AG20443 (cell line): Measurements from ENCODE around the gene PTPRG.

Experiments
- DNase-seq: peaks from one replicate; pipeline ENCODE4 v3.0.0; 2012; ENCODE audit warnings: low spot score, mixed read lengths

Gene PTPRG

GRCh38 chr3:61589856-61590255 lies 28.5 kb downstream of the PTPRG start:
- peak; percentile 68 for DNase-seq

DNA sequence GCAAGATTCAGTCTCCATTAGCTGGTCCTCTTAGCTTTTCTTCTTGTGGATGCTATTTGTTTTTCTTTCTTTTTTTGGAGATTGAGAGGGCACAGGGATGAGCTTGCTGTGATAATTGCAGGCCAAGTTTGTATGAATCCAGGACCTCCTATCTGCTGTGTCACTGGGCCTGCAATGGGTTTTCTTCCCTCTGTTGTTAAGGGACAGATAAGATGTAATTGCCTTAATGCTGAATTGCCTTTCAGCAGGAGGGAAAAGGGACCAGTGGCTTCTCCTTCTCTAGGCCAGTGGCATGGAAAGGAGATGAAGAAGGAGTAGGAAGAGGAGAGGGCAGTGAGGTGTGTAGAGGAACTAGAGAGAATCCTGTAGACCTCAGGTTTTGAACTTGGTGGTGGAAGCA lies 29.9 kb downstream of the PTPRG start:
- no peak for DNase-seq

GRCh38 chr3:61593446-61594029 lies 32.2 kb downstream of the PTPRG start:
- DNase-seq, result no peak

DNA sequence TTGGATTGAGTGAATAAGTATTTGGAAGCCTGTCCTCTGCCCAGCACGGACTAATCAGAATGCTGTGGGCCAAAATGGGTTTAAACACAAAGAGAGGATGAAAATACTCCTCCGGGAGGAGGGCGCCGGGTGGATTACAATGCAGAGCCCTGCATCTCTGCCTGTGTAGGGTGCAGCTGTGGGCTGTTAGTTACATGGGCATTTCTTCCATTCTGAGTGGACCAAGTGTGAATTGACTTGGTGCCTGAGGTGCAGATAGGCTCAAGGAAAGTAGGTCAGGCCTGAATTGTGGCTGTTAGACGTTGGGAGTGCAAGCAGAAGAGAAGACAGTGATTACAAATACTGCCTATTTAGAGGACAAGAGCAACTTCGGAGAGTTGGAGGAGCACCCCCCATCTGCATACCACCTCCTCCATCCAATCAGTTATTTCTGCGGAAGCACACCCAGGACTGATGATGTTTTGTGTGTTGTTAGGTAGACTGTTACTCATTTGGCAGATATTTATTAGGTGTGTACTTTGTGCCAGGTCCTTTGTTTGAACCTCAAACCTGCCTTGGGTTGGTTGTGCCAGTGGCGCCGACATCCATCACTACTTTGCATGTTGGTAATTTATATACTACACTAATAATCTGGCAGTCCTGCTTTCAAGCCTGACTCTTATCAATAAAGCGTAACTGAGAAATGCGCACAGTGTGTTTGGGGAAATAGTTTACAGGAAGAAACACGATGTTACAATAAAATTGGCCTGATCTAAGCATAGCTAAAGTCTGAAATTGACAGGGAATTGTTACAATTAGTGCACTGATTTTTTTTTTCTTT lies 33.0 kb downstream of the PTPRG start:
- DNase-seq, result peak; percentile 14

DNA sequence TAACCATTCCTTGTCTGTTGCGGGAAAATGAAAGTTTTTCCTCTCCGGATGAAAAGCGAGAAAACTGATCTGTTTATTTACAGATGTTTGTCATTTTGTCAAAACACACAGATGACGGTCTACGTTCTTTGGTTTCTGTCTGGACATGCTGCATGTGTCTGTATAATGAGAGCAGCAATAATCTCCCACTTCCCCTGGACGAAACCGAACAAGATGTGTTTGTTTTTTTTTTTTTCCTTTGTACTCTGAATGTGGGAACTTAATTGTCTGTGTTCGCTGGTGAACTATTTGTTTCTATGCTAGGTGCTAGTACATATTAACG lies 33.6 kb downstream of the PTPRG start:
- no peak for DNase-seq

- DNase-seq, result peak; percentile 27
Measured at GRCh38 chr3:61595288-61595687, 33.9 kb downstream of the PTPRG start.

DNA sequence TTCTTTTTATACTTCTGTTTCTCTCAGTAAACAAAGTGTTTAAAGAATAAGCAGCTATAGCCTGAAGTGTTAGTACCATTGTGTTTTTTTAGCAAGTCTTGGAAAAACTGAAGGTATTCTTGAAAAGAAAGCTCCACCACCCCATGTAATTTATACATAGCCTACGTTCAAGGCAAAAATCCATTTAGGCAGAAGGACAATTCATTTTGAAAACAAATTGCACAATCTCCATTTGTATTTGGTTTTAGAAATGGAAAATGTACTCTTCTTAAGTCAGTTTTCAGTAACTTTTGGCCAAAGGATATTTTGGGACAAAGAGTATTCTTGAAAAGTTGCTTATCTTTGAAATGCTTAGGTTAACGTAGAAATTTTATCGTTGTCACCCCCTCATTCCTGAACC lies 34.5 kb downstream of the PTPRG start:
- no peak for DNase-seq

DNA sequence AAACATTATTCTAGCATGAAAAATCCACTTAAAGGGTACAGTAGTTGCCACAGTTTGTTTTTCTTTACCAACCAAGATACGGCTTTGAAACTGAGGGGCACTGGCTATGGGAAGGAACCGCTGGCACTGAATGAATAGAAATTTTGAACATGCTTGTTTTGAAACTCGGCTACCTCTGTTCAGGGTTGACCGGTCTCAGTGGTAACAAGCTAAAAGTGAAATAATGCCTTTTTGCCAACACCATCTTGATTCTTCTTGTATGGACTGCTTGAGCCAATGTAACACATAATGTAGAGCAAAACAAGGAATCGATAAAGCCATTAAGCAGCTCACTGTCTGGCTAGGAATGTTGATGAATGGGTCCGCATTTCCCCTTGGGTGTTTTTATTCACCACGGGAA lies 36.5 kb downstream of the PTPRG start:
- DNase-seq, result no peak

- DNase-seq, result no peak
Measured at GRCh38 chr3:61600195-61600594, 38.8 kb downstream of the PTPRG start.

DNA sequence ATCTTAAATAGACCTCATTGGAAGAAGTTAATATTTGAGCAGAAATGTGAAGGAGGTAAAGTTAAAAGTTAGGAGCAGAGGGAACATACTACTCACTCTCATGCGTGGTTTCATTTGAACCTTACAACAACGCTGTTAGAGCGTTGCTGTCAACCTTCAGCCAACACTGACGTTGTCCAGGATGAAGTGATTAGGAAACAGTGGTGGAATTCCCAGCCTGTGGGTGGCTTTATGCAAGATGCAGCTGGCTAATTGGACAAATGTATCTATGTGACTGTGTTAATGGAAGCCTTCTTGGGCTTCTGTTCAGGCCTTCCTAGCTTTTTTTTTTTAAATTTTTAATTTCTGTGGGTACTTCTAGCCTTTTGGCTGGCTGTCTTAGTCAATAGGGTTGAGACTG lies 40.5 kb downstream of the PTPRG start:
- DNase-seq, result peak; percentile 48

- no peak for DNase-seq
Measured at GRCh38 chr3:61602466-61602865, 41.1 kb downstream of the PTPRG start.

- no peak for DNase-seq
Measured at GRCh38 chr3:61605589-61606175, 44.3 kb downstream of the PTPRG start.

- DNase-seq, result no peak
Measured at GRCh38 chr3:61606196-61606595, 44.8 kb downstream of the PTPRG start.

DNA sequence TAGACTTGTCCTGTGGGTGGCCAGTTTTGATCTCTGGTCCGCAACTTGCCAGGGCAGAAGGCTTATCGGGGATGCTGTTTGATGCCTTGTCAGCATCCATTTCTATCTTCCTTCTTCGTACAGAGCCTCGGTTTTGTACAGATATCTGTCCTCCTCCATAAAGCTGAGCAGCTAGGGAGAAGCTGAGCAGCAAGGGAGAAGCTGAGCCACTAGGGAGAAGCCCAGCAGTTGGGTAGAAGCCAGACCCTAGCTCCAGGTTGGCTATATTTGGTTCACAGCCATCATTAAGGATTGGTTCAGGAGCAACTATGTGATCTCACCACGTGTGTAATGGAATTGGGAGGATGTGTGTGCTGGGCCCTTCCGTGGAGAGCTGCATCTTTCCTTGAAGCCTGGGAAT lies 46.7 kb downstream of the PTPRG start:
- DNase-seq, result no peak

DNA sequence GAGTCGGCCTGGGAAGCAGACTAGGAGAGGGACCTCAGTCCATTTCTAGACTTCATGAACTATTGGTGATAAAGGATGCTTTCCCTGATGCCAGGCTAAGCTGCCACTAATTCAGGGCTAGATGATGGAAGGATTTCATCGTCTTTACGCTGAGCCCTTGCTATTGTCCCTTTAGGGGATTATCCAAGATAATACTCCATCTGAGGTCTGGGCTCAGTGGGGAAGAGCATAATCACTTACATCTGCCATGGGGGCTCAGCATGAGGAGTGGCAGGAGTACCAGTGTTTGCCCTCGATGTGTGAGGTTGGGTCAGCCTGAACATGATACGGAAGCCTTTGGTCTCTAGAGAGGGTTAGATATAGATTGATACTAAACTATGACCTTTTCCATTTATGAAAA lies 47.3 kb downstream of the PTPRG start:
- no peak for DNase-seq

DNA sequence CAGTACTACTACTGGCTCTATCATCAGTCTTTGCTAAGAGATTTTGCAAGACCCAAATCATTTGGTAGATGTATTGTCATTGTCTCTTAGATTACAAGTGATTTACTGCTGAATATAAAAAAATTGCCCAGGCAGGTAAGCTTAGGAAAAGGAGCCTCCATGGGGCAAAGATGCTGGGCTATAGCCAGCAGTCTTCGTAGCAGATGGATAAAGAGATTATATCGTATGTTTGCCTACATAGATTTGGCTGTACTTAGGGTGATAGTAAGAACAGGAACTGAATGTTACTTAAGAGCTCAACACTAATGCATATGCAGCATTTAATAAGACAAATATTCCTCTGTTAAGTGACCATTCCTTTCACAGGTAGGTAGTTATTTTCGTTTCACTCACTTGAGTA lies 48.9 kb downstream of the PTPRG start:
- DNase-seq, result no peak

DNA sequence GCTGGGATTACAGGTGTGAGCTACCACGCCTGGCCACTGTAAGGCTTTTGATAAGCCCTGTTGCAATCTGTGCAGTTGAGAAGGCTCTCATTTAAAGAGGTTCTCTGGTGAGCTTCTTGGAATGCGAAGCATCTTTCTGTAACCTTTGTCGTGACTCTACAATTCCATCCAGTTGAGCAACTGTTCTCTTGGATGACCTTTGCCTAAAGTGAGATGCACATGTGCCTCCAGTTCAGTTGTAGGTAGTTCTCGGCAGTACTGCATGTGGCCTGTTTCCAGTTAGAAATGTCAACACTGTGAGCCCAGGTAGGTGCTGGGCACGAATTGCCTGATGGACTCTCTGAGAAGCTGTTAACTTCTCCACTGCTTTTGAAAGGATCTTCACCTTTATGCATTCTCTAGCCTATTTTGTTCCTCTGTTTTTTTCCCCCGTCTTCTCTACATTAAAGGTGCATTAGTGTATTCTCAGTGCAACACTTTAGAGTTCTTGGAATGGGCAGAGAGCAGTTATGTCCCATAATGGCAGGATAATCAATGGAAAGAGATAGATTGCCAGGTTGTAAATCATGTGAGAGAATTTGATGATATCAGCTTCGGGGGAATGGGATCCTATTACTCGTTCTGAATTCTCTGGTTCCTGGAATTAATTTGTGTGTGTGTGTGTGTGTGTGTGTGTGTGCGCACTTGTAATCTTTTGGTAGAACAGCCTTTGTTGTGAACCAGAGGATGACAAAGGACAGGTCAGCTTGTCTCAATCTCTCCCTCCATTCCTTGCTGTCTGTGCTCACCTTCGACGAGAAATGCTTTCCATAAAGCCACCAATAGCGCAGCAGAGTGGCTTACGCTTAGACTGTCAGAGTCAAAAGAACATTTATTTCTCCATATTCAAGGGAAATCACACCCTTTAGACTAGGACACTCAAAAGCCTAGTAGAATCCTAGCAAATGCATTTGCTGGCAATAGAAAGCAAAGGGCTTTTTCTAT lies 51.1 kb downstream of the PTPRG start:
- peak; percentile 36 for DNase-seq

DNA sequence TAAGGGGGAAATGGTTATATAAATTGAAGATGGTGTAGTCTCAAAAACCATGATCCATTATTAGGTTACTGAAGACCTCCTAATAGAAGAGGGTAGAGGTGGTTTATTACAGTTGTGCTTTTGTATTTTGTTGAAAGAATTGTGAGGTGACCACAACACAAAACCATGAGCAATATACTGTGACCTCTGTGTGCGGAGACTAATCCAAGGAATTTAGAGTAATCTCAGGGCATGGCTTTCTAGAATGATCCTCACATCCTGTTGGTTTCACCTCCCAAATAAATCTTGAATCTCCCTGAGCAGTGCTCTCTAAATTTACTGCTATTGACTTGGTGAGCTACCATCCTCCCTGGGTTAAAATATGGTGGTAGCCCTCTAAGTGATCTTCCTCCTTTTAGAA lies 52.3 kb downstream of the PTPRG start:
- no peak for DNase-seq

DNA sequence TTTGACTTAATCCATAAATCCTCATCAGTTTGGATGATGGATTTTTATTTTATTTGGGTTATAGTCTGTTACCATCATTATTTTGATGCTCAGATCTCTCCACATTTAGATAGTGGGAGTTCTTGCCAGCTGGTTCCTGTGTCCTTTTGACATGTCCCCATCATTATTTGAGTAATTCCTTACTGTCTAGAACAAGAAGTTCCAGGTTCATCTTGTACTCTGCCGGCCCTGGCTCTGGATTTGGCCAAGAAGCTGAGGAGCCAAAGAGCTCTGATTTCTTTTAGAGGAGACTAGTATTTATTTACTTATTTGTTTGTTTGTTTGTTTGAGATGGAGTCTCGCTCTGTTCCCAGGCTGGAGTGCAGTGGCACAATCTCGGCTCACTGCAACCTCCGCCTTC lies 54.3 kb downstream of the PTPRG start:
- DNase-seq, result no peak

GRCh38 chr3:61616586-61616985 lies 55.2 kb downstream of the PTPRG start:
- DNase-seq, result no peak

DNA sequence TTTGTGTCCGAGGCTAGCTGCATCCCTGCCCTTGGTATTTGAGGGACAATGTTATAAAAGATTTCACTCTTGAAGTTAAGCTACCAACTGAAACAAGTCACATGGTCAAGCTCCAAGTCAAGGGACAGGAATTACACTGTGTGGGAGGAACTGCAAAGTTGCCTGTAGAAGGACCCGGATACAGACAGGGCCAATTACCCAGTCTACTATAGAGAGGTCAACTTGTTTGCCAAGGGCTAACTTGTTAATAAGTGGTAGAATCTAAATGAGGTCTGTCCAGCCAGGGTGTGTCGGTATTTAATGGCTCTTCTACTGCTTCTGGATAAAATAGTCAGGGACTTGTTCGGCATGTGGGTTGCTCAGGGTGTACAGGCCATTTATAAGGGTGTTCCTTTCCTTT lies 55.7 kb downstream of the PTPRG start:
- peak; percentile 35 for DNase-seq

DNA sequence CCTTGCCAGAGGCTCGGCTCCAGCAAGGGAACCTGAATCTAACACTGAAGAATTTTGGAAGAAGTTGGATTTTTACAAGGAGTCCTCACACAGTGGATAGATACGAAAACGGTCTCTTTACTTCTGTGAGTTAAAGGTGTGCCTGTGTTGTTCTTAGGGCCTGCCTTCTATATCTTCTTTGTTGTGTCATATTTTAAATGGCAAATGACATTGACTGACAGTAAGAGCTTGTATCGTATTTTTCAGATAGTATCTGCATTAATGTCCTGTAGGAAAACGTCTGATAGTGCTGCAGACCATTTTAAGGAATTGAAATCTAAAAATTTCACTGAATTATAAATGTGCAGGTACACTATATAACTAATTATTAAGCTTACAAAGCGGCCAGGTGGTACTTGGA lies 56.3 kb downstream of the PTPRG start:
- no peak for DNase-seq

DNA sequence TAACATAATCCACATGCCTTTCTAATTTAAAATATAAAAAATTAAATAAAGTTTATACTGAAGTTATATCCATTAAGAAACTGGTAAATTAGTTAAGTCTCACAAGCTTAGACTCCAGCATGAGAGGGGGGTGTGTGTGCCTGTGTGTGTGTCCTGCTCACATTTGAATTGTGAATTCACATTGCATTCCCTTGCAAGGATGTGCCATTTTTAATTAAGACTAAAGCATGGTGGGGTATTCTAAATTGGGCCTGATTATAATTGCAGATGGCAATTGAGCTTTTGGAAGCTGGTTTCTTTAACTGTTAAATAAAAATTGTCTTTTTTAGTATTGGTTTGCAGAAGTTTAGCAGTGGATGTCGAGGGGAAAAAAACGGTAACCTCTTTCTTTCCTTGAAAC lies 56.9 kb downstream of the PTPRG start:
- DNase-seq, result no peak
